ENCODE measurements around the gene FLVCR2.

The FLVCR2 gene

DNA sequence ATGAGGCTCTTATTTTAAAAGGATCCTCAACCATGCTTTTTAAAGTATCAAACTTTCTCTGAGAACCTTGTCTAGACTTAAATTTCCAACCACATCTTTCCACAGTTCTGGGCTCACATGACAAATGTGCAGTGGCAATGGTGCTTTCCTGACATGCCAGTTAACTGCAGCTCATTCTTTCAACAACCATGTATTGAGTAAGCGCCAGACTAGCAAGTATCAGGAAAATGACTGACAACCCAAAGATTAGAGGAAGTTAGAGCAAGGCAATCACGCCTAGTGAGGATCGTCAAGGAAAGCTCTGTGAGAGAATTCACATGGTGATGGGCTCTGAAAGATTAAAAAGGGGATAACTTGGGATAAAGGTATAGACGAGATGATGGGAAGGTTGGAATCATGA is 35.8 kb downstream of the FLVCR2 start:
- Histone ChIP-seq H3K9me2 (replicated peaks; ENCODE audit: insufficient read depth, low read length) (no peaks in the 10 kb centered on the region), H4K20me1 (ENCODE audit: low read depth, low read length) (no peaks in the 10 kb centered on the region), H3K79me2 (ENCODE audit: insufficient read depth, low read length) (no peaks in the 10 kb centered on the region), H3K9ac (ENCODE audit: low read length) (no peak overlapping the region), H3K27ac (ENCODE audit: low read depth, low read length) (no peak overlapping the region), H2AFZ (ENCODE audit: low read depth, low read length, severe bottlenecking) (no peak overlapping the region), H3K36me3 (ENCODE audit: low read length) (no peaks in the 10 kb centered on the region), H3K9me3 (ENCODE audit: insufficient read depth, low read length) (no peaks in the 10 kb centered on the region), H3K27me3 (ENCODE audit: low read length) (no peaks in the 10 kb centered on the region), H3K4me2 (ENCODE audit: low read depth, low read length, poor library complexity, severe bottlenecking) (no peak overlapping the region), H3F3A (ENCODE audit: insufficient read depth) (no peaks in the 10 kb centered on the region), H3K4me3 (ENCODE audit: insufficient read depth, low read length, poor library complexity, severe bottlenecking) (no peak overlapping the region)
- TF ChIP-seq EZH2phosphoT487 (conservative IDR thresholded peaks at IDR 0.05; ENCODE audit: low read length), result no peak
- TF ChIP-seq, protein P1, sequence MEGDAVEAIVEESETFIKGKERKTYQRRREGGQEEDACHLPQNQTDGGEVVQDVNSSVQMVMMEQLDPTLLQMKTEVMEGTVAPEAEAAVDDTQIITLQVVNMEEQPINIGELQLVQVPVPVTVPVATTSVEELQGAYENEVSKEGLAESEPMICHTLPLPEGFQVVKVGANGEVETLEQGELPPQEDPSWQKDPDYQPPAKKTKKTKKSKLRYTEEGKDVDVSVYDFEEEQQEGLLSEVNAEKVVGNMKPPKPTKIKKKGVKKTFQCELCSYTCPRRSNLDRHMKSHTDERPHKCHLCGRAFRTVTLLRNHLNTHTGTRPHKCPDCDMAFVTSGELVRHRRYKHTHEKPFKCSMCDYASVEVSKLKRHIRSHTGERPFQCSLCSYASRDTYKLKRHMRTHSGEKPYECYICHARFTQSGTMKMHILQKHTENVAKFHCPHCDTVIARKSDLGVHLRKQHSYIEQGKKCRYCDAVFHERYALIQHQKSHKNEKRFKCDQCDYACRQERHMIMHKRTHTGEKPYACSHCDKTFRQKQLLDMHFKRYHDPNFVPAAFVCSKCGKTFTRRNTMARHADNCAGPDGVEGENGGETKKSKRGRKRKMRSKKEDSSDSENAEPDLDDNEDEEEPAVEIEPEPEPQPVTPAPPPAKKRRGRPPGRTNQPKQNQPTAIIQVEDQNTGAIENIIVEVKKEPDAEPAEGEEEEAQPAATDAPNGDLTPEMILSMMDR (IDR thresholded peaks at IDR 0.05; ENCODE audit: insufficient read depth, low read length, poor library complexity, severe bottlenecking), result no peak

DNA sequence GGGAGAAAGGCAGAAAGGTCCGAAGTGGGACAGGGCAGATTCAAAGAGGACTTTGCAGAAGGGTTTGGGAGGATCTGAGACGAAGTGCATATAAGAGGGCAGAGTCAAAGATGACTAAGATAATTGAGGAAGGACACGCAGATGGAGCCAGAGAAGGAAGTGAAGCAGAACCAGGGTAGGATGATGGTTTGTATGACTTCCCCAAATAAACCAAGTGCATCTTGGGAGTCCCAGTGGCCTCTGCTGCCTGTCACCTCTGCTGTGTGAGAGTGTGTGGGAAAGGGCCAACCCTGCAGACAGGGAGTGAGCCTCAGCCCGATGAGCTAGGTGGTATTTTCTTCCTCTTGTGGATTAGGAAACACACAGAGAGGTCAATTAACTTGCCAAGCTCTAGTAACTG is 36.8 kb downstream of the FLVCR2 start:
- no peak overlapping the region for H3K4me3 ChIP-seq (ENCODE audit: insufficient read depth, low read length, poor library complexity, severe bottlenecking)
- TF ChIP-seq, protein P1 (IDR thresholded peaks at IDR 0.05; ENCODE audit: insufficient read depth, low read length, poor library complexity, severe bottlenecking), result no peak
- TF ChIP-seq EZH2phosphoT487 (conservative IDR thresholded peaks at IDR 0.05; ENCODE audit: low read length), result no peak
- H3F3A ChIP-seq (ENCODE audit: insufficient read depth), result no peaks in the 10 kb centered on the region
- H3K4me2 ChIP-seq (ENCODE audit: low read depth, low read length, poor library complexity, severe bottlenecking), result no peak overlapping the region
- H3K9me3 ChIP-seq (ENCODE audit: insufficient read depth, low read length), result no peaks in the 10 kb centered on the region
- H3K9ac ChIP-seq (ENCODE audit: low read length), result no peak overlapping the region
- H3K9me2 ChIP-seq (replicated peaks; ENCODE audit: insufficient read depth, low read length), result no peaks in the 10 kb centered on the region
- H3K79me2 ChIP-seq (ENCODE audit: insufficient read depth, low read length), result no peaks in the 10 kb centered on the region
- no peaks in the 10 kb centered on the region for H4K20me1 ChIP-seq (ENCODE audit: low read depth, low read length)
- H2AFZ ChIP-seq (ENCODE audit: low read depth, low read length, severe bottlenecking), result no peak overlapping the region
- no peaks in the 10 kb centered on the region for H3K27me3 ChIP-seq (ENCODE audit: low read length)
- H3K36me3 ChIP-seq (ENCODE audit: low read length), result no peaks in the 10 kb centered on the region
- no peak overlapping the region for H3K27ac ChIP-seq (ENCODE audit: low read depth, low read length)

DNA sequence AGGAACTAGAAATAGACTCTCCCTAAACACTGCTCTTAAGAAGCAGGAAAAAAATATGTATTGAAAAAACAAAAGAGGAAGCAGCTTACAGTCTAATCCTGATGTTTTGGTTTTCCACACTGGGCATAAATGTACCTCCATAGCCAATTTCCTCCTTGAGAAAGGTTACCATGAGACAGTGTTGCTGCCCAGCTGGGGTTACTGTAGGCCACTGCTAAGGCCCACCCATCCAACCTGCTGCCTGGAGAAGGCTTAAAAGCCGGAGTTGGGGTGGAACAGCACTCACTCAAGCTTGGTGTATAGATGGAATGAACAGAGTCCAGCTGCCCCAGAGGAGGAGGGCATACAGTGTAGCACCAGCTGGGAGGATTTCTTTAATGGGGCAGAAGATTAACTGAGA is 41.1 kb downstream of the FLVCR2 start:
- Histone ChIP-seq H3F3A (ENCODE audit: insufficient read depth) (no peaks in the 10 kb centered on the region), H2AFZ (ENCODE audit: low read depth, low read length, severe bottlenecking) (no peak overlapping the region), H3K9ac (ENCODE audit: low read length) (no peak overlapping the region), H3K79me2 (ENCODE audit: insufficient read depth, low read length) (no peaks in the 10 kb centered on the region), H3K4me2 (ENCODE audit: low read depth, low read length, poor library complexity, severe bottlenecking) (no peak overlapping the region), H3K4me3 (ENCODE audit: insufficient read depth, low read length, poor library complexity, severe bottlenecking) (no peak overlapping the region), H3K27me3 (ENCODE audit: low read length) (no peaks in the 10 kb centered on the region), H3K9me3 (ENCODE audit: insufficient read depth, low read length) (no peaks in the 10 kb centered on the region), H4K20me1 (ENCODE audit: low read depth, low read length) (no peaks in the 10 kb centered on the region), H3K9me2 (replicated peaks; ENCODE audit: insufficient read depth, low read length) (no peaks in the 10 kb centered on the region), H3K36me3 (ENCODE audit: low read length) (no peaks in the 10 kb centered on the region), H3K27ac (ENCODE audit: low read depth, low read length) (no peak overlapping the region)
- no peak for TF ChIP-seq EZH2phosphoT487 (conservative IDR thresholded peaks at IDR 0.05; ENCODE audit: low read length)
- TF ChIP-seq, protein P1 (IDR thresholded peaks at IDR 0.05; ENCODE audit: insufficient read depth, low read length, poor library complexity, severe bottlenecking), result no peak
